HG02588 (cell line): ENCODE data around the gene RNF123.
"Not testable (repeated sequence)": the region's sequence is repeated elsewhere in the genome, so short reads cannot be mapped to it uniquely, and the experiment has no call there.

Experiments used
- ATAC-seq: cut with Tn5 transposase; IDR thresholded peaks from one replicate; pipeline ENCODE4 v1.9.1; 2021; ENCODE audit warnings: mild to moderate bottlenecking, moderate library complexity; ENCODE audit not compliant: unreplicated experiment

RNF123 gene

DNA sequence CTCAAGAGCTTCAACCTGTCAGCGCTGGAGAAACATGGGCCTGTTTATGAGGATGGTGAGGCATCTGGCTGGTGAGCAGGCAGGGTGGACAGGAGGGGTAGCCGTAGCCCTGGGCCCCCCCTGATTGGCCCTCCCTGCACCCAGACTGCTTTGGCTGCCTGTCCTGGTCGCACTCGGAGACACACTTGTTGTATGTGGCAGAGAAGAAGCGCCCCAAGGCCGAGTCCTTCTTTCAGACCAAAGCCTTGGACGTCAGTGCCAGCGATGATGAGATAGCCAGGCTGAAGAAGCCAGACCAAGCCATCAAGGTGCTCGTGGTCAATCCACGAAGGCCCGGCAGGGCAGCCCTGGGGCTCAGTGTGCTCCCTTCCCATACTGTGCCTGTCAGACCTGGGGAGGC is 13.4 kb upstream of the RNF123 start:
- ATAC-seq, result no peak

DNA sequence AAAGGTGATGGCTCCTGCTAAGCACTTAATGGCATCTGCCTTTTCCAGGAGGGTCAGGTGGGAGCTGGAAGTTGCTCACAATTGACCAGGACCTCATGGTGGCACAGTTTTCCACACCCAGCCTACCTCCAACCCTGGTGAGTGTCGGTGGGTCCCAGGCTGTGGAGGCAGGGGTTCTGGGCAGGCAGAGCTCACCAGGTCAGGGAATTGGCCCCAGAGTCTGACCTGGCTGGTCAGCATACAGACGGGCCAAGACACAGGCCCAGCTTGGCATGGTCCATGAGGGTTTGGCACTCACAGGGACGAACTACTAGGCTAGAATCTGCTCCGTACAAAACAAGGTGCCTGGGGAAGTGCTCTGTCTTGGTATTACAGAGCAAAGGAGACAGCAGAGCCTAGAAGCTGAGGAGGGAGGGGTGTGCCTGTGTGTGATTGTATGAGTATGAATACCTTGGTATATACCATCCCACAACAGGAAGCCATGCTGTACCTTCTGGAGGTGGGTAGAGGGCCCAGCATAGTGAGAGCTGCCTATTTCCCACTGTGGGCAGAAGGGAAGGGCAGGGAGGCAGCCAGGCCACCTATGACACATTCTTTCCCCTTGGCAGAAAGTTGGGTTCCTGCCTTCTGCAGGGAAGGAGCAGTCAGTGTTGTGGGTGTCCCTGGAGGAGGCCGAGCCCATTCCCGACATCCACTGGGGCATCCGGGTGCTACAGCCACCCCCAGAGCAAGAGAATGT is 8.7 kb upstream of the RNF123 start:
- ATAC-seq, result no peak

DNA sequence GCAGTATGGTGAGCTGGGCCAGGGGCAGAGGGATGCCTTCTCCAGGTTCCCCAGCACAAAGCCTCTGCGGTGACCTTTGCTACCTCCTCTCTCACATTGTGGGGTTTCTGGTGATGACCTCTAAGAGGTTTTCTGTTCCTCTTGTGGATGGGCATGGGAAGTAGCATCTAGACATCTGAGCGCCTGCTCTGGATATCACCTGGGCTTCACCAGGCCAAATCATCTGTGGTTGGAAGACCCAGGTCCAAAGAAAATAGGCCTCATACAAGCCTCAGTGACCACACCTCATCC is 8.2 kb upstream of the RNF123 start:
- ATAC-seq, result no peak

DNA sequence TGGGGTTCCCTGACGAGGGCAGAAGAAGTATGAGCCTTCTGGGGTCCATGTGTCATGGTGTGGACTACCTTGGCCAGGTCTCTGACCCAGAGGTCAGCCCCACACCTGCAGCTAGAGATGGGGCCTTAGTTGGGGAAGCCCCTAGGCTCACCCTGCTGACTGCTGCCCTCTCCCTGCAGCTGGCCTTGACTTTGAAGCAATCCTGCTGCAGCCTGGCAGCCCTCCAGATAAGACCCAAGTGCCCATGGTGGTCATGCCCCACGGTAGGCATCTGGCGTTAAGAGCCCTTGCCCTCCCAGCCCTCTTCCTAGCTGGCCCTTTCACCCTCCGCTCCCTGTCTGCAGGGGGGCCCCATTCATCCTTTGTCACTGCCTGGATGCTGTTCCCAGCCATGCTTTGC is 7.8 kb upstream of the RNF123 start:
- no peak for ATAC-seq

DNA sequence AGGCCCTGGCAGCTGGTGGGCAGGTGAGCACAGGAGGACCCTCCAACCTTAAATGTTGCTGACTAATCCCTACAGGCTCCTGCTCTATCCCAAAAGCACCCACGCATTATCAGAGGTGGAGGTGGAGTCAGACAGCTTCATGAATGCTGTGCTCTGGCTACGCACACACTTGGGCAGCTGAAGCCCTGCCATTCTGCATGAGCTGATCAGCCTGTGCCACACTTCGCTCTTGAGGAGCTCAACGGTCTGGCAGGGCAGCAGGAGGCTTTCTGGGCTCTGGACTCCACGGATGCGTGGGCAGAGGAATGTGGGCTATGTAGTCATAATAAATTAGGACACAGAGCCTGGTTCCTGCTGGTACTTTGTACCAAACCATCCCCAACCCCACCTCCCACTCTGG is 6.2 kb upstream of the RNF123 start:
- ATAC-seq, result no peak

DNA sequence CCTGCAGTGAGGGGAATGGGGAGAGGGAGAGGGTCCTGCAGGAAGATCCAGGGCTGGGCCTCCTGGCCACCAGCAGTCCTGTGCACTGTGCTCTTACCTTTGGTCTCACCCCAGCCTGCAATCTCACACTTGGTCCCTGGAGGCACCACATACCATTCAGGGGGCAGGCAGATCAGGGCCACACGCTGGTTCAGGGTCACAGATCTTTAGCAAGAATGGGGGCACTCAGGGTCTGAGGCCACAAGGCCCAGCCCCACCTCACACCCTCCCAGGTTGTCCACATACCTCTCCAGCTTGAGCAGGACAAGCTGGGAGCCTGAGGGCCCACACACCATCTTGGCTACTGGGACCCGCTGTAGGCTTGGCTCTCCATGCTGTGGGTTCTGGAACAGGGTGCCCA is 4.9 kb upstream of the RNF123 start:
- ATAC-seq, result not testable (repeated sequence)

DNA sequence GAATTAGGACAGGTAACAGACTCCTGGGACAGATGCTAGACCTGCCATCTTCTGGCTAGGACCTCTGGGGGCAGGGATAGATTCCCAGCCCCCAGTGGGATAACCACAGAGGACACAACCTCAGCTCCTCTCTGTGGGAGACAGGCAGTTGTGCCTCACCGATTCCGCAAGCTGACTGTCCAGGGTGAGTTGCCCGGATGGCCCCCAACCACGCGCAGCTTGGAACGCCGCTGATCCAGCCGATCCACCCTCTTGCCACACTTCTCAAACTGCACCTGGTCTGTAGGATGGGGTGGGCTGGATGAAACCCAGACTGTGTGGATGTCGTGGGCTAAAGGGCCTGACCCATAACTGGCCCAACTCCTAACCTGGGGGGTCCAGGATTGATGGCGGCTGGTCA is 4.3 kb upstream of the RNF123 start:
- not testable (repeated sequence) for ATAC-seq

DNA sequence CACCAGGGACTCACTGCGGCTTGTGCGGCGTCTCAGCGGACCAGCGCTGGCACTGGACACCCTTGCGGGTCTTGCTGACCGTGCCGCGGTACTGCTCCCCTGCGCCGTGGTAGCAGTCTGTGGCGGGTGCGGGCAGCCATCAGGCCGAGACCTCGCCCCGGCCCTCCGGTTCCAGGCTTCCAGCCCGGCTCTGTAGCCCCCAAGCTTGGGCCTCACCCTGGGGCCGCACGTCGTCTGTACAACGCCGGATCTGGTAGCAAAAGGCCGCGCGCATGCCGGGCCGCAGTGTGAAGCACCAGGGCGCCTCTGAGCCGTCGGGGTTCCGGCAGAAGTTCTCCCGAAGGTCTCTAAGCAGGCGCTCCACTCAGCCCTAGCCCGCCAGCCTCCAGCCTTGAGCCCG is 3.5 kb upstream of the RNF123 start:
- not testable (repeated sequence) for ATAC-seq

DNA sequence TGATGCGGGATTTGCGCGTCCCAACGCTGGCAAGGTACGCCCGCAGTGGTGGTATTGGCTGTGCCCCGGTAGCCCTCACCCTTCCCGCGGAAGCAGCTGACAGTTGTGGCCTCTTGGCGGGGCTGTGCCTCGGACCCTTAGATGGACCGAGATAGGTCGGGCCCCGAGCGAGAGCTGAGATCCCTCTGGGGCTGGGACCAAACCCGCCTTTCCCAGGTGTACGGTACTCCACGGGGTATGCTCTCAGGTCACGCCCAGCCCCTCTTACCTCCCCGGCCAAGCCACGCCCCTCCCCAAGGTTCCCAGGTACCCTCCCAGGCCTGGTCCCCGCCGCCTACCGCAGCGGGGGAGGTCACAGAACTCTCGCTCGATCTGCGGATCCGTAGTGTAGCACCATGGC is 3.0 kb upstream of the RNF123 start:
- ATAC-seq, result not testable (repeated sequence)

DNA sequence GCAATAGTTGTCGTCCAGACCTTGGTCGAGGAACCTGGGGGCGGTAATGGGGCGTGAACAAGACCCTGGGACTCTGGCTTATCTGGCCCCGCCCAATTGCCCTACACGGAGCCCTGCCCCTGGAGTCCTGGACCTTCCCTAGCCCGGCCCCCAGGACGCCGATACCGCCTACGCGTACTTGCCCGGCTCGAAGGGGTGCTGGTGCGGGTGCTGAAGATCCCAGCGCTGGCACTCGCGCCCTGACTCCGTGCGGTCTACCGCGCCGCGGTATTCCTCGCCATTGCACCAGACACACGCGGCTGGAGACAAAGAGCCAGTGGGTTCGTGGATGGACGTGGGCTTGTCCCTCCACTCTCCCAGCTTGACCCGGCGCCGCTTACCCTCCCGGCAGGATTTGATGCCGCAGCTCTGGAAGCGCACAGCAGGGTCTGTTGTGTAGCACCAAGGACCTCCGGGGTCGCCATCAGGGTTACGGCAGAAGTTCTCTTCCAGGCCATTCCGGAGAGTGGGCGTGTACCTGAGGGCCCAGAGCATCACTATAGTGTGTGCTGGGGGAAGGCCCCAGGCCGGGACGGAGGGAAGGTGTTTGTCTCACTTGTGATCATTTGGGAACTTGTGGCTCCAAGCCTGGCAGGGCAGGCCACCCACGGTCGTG is 2.5 kb upstream of the RNF123 start:
- not testable (repeated sequence) for ATAC-seq

DNA sequence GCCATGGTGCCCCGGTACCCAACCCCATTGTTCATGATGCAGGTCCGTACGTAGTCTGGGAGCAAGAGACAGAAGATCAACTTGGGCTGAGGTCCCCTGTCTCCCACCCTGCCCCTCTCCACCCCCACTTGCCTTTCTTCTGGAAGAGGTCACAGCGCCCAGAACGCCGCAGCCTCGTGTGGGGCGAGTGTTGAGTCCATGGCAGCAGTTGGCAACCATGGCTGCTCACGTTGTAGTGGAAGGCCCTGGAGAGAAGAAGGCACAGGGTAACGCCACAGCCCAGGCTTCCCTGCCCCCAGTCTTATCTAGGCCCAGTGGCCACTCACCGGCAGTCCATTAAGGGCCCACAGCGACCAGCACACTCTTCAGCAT is 1.9 kb upstream of the RNF123 start:
- not testable (repeated sequence) for ATAC-seq

DNA sequence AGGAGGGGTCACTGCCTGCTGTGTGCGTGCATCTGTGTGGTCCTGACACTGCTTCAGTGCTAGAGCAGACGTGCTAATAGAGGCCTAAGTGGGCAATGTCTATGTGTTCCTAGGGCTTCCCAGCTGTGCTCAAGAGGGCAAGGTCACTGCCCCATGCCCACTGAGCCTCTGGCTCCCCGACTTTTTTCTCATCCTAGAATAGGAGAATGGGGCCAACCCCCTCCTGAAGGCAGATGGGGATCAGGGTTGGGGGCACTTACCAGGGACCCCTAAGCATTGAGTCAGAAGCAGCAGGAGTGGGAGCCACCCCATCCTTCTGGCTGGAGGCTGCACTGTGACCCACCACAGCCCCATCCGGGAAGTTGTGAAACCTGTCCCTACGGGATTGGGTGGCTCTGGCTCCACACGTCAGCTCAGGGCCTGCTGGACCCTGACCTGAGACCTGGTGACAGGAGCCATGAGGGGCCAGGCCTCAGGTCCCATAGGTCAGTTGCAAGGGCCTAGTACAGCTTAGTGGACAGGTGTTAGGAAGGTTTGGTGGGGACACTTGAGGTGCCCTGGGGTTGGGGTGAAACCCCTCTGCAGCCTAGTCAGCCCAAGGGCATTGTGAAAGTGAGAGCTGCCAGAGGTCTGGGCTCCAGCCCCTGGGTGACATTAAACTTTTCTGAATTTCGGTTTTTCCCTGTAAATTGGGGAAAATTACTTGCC is 865 bp upstream of the RNF123 start:
- ATAC-seq, result peak; percentile 5

DNA sequence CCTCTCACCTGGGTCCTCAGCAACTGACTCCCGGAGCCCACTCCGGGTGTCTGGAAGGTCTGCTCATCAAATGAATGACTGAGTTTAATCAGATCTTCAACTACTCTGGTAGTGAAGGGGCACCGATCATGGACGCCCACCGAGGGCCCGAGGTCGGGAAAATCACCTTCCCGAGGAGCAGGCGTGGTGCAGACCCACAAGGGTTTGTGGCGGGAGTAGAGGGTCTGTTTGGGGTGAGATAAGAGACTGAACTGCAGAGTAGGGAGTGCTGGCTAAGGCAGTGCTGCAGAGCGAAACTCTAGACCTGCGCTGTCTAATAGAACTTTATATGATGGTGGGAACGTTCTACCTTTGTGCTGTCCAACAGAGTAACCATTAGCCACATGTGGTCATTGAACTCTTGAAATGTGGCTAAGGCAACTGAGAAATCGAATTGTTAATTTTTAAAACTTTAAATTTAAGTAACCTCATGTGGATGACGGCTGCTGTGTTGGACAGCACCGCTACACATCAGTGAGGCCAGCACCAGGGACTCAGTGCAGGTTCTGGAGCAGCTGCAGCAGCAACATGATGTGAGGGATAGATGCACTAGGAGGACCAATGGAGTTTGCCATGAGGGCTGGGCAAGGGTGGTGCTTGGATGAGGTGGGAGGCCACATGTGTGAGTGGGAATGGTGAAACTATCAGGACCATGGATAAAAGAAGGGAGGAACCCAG is 709 bp downstream of the RNF123 start:
- not testable (repeated sequence) for ATAC-seq

DNA sequence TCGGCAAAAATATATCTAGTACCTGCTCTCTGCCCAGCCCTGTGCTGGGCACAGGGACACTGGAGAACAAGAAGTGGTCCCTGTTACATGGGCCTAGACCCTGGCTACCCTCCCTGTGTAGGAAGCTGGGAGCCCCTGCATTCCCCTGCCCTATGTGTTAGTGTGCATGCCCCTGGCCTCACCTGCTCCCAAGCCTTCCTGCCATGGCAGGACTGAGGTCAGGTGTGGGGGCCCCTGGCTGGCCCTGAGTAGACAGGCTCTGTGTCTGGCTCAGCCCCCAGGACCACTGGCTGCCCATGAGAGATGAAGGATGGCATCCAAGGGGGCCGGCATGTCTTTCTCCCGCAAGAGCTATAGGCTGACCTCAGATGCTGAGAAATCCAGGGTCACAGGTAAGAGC is 1.5 kb downstream of the RNF123 start:
- not testable (repeated sequence) for ATAC-seq

DNA sequence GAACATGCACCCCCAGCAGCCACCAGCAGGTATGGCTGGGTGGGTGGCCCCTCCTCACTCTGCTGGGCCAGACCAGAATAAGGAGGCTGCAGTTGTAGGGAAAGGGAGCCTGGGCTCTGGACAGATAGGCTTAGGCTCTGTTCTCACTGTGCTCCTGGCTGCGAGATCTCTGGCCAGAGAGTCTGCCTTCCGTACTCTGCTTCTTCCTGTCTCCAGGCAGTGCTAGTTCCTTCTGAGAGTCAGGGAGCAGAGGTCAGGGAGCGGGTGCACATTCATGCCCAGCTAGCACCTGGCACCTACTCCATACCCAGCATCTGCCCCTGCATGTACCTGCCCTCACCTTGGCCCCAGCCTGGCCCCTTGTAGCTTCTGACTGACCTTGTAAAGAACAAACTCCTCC is 2.1 kb downstream of the RNF123 start:
- not testable (repeated sequence) for ATAC-seq

DNA sequence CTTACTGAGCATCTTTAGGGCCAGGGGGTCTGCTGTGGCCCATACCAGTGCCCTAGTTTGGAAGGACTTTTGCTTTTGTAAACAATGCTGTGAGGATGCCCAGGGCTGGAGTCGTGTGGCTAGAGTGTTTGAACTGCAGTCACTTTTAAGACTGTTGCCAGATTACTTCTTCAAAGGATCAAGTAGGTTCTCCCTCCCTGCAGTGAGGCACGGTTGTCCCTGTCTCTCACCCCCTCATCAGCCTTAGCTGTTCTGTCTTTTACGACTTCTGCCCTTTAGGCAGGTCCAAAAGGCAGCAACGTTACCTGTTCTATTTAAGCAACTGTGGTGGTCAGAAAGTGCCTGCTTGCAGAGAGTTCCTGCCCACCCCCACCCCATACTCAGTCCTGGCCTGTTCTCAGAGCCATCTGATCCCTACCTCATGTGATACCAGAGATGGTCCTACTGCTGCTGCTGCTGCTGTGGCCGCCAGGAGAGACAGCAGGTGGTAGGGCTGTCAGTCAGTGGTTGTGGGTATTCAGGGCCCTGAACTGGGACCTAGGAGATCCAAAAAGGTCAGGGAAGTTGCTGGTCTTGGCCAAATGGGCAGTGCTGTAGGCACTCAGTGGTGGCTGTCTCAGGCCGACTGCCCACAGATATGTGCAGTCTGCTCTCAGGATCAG is 5.2 kb downstream of the RNF123 start:
- ATAC-seq, result not testable (repeated sequence)

DNA sequence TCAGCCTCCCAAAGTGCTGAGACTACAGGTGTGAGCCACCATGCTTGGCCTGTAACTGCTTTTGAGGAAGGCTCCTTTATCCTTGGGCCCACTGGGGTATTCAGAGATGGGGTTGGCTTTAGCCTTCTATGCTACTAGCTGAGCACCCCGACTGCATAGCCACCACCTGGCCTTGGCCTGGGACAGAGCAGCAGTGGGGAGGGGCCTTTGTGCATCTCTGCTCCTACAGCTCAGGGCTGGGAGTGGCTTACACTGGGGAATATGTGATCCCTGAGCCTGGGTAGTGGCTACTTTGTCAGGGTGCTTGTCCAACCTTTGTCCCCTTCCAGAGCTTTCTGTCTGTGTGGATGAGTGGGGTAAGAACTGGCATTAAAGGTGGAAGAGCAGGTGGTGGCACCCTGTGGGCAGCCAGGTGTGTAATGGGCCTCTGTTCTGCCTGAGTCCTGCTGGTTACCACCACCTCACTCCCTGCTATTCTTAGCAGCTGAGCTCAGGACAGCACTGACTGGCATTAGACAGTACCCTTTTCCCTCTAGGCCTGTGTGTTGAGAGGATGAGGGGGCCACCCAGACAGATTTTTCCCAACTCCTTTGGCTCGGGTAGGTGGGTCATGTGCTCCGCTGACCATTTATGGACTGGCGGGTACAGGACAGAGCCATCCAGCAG is 6.1 kb downstream of the RNF123 start:
- not testable (repeated sequence) for ATAC-seq

DNA sequence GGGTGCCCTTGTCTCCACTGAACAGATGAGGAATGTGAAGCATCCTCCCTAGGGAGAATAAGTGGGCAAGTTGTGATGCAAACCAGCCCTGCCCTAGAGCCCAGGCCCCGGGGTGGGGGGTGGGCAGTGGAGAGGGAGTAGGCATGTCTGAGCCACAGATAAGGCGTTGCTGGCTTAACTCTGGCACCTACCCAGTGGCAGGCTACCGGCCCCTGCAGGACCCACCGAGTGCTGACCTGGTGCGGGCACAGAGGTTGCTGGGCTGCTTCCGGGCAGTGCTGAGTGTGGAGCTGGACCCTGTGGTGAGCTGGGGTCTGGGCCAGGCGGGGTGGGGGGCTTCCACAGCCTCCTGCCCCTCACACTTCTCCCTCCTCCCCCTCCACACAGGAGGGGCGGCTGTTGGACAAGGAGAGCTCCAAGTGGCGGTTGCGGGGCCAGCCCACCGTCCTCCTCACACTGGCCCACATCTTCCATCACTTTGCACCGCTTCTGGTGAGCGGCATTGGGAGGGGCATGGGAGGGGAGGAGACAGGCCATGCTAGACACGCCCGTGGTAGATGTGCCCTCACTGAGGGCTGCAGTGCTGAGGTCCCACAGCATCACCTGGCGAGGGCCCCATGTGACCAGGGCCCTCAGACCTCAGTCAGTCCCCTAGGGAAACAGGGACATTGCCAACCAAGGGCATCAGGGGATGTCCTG is 10.1 kb downstream of the RNF123 start:
- no peak for ATAC-seq

DNA sequence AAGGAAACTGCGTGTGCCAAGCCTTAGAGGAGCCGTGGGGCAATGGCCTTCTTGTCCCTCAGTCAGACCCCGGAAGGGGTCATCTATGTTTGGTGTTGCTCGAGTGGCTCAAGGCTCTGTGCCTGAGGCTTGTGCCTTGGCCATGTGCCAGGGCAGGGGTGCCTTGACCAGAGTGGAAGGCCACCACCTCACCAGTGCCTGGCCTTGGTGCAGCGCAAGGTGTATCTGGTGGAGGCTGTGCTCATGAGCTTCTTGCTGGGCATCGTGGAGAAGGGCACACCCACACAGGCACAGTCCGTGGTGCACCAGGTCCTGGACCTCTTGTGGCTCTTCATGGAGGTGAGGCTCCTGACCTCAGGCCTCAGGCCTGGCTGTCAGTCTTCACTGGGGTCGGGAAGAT is 10.7 kb downstream of the RNF123 start:
- ATAC-seq, result no peak
